Motor neuron (in vitro differentiated cells): ENCODE measurements around the gene ADAMTS10. TPM values are rescaled to one million over a fixed set of nuclear protein-coding genes. Genes with fewer than 3 reads are reported as not detected.
"Not testable (repeated sequence)": the region's sequence is repeated elsewhere in the genome, so short reads cannot be mapped to it uniquely, and the experiment has no call there.

Experiments used
- ATAC-seq, 8 experiments: fragments of 200-7000 bp; cut with Tn5 transposase; replicated peaks in 6 of 8; 2 replicates each; pipeline ENCODE4 v1.8.0; 2021; ENCODE audit warnings: mild to moderate bottlenecking in 8 of 8, moderate library complexity in 8 of 8
- H3K27ac ChIP-seq, 2 donors: fragments of 250-450 bp; sonication (Bioruptor Pico); 2 replicates each; pipeline ENCODE4 v1.9.0; 2021; ENCODE audit warnings: antibody characterized with exemption in 2 of 2, mild to moderate bottlenecking in 2 of 2, moderate library complexity in 1 of 2
- H3K4me1 ChIP-seq, 2 donors: fragments of 250-450 bp; sonication (Bioruptor Pico); replicated peaks in 1 of 2; 2 replicates each; pipeline ENCODE4 v1.6.1; 2021; ENCODE audit warnings: antibody characterized with exemption in 2 of 2, mild to moderate bottlenecking in 2 of 2, moderate library complexity in 1 of 2
- H3K4me3 ChIP-seq, 5 donors: fragments of 250-450 bp; sonication (Bioruptor Pico); 2 replicates each; pipeline ENCODE4 v1.9.0; 2021; ENCODE audit warnings: antibody characterized with exemption in 5 of 5, mild to moderate bottlenecking in 5 of 5, moderate library complexity in 4 of 5
- WGBS, 10 experiments: fragments of 450-650 bp; shearing (Covaris generic); methylation state at CpG; one replicate each; pipeline ENCODE4 v1.0.0; 2022; 5-methylcytosine and 5-hydroxymethylcytosine counted together
- in situ Hi-C, 9 experiments: fragments of 400-800 bp; cut with MboI; loops; one replicate each; pipeline ENCODE4 v1.15.0; 2021; ENCODE audit warnings: low sequenced_read_pairs in 9 of 9, low pct_unique_long_range_greater_than_20kb in 2 of 9; ENCODE audit not compliant: unreplicated experiment in 9 of 9
- total RNA-seq, 8 experiments: library from RNA; unstranded; fragments of 300-600 nt; gene quantifications; 2 replicates each; pipeline versions ENCODE4 v1.2.3 to v1.2.4, GENCODE V29; 2022

The ADAMTS10 gene
- total RNA-seq, 8 experiments from 2014 or later, result 5.1 to 45.3 (median 15.0) TPM

DNA sequence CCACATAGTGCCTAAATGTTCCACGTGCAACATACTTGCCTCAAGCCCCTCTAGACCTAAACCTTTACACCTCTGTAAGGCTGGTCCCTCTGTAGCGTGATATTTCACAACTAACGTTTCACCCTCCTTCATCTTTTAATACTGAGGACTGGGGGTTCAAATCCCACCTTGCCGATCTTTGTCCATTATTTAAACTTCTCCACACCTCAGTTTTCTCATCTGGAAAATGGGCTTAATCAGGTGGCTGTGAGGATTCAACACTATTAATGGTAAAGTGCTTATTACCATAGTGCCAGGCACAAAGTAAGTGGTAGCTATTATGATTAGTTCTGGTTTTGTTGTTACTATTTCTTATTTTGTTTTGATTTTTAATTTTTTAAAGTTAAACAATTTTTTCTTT, 7.5 kb upstream of the ADAMTS10 start:
- no peak overlapping the region for H3K27ac ChIP-seq
- in situ Hi-C loops, result no loop called here
- WGBS, 10 experiments, result 13 to 100% (median 76%) methylated on average over 1 to 4 of the region's 4 CpGs; no CpG with 5 or more reads in 2 of the 10 experiments
- no peak overlapping the region for H3K4me3 ChIP-seq
- no peaks in the 10 kb centered on the region for H3K4me1 ChIP-seq
- no peak for ATAC-seq

DNA sequence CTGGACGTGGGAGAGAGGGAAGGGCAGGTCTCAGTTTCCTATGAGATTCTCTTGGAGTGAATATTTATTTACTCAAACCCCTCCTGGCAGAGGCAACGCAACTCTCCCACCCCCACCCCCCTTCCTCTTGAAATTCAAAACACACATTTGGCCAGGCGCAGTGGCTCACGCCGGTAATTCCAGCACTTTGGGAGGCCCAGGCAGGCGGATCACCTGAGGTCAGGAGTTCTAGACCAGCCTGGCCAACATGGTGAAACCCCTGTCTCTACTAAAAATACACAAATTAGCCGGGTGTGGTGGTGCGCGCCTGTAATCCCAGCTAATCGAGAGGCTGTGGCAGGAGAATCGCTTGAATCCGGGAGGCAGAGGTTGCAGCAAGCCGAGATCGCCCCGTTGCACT, 6.8 kb upstream of the ADAMTS10 start:
- H3K4me3 ChIP-seq, in situ Hi-C loops: not testable (repeated sequence)

DNA sequence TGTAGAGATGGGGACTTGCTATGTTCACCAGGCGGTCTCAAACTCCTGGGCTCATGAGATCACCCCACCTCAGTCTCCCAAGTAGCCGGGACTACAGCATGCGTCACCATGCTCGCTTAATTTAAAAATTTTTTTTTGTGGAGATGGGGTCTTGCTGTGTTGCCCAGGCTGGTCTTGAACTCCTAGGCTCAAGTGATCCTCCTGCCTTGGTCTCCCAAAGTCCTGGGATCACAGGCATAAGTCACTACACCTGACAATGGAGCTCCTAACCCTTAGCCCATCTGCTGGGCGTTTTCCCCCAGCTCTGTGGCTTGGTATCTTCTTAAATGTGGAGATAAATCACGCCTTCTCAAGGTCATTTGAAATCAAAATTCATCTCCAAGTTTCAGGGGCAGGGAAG, 6.3 kb upstream of the ADAMTS10 start:
- H3K4me3 ChIP-seq, result no peak overlapping the region
- no peak for ATAC-seq
- H3K27ac ChIP-seq, result no peak overlapping the region
- in situ Hi-C loops, result no loop called here
- 0 to 100% (median 76%) methylated on average over 1 to 5 of the region's 6 CpGs; no CpG with 5 or more reads in 2 of the 10 experiments for WGBS, 10 experiments
- H3K4me1 ChIP-seq, result peaks cover 0 to 1% of the 10 kb centered on the region in 2 donors

More for the DNA sequence above, 6.8 kb upstream of the ADAMTS10 start:
- 0 to 100% (median 0%) methylated on average over 1 to 9 of the region's 15 CpGs; no CpG with 5 or more reads in 5 of the 10 experiments for WGBS, 10 experiments
- not testable (repeated sequence) for ATAC-seq, H3K4me1 ChIP-seq, H3K27ac ChIP-seq

DNA sequence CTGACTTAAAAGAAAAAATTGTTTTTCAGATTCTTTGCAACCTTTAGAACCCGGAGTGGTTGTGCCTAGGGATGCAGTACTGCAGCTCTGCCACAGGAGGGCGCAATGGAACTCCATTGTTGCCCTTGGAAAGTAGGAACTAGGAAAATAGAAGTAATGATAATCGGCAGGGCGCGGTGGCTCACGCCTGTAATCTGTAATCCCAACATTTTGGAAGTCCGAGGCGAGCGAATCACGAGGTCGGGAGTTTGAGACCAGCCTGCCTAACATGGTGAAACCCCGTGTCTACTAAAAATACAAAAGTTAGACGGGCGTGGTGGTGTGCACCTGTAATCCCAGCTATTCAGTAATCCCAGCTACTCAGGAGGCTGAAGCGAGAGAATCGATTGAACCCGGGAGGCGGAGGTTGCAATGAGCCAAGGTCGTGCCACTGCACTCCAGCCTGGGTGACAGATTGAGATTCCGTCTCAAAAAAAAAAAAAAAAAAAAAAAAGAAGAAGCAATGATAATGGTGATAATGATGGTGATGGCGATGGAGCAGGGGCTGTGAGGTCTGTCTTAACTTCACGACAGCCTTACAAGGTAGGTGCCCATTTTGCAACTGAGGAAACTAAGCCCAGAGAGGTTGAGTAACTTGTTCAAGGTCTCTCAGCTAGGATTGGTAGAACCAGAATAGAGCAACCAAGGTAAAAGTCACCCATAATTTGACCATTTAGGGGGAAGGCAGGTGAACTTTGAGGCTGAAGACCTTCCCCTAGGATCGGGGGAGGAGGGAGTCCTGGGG, 5.5 kb upstream of the ADAMTS10 start:
- no peak overlapping the region for H3K4me3 ChIP-seq
- H3K27ac ChIP-seq, result no peak overlapping the region
- ATAC-seq, result peak in 4 of 8 experiments; percentile 17 to 61 (median 48)
- 0 to 60% (median 24%) methylated on average over 4 to 21 of the region's 23 CpGs; no CpG with 5 or more reads in 2 of the 10 experiments for WGBS, 10 experiments
- in situ Hi-C loops, result no loop called here
- peaks cover 0 to 7% of the 10 kb centered on the region in 2 donors for H3K4me1 ChIP-seq

GRCh38 chr19:8615024-8615423, 4.5 kb upstream of the ADAMTS10 start:
- WGBS, 10 experiments, result 0 to 80% (median 45%) methylated on average over 1 to 5 of the region's 6 CpGs; no CpG with 5 or more reads in 2 of the 10 experiments
- Histone ChIP-seq H3K4me1 (peaks cover 0 to 7% of the 10 kb centered on the region in 2 donors), H3K27ac (no peak overlapping the region), H3K4me3 (no peak overlapping the region)
- ATAC-seq, result no peak
- in situ Hi-C loops, result no loop called here

- Histone ChIP-seq H3K4me3 (no peak overlapping the region), H3K4me1 (peaks cover 0 to 7% of the 10 kb centered on the region in 2 donors), H3K27ac (no peak overlapping the region)
- ATAC-seq, result no peak
- WGBS, 10 experiments, result 56 to 100% (median 88%) methylated on average over 1 to 2 of the region's 2 CpGs; no CpG with 5 or more reads in 3 of the 10 experiments
- in situ Hi-C loops, result no loop called here
Observed at GRCh38 chr19:8614455-8614854, 3.9 kb upstream of the ADAMTS10 start.

DNA sequence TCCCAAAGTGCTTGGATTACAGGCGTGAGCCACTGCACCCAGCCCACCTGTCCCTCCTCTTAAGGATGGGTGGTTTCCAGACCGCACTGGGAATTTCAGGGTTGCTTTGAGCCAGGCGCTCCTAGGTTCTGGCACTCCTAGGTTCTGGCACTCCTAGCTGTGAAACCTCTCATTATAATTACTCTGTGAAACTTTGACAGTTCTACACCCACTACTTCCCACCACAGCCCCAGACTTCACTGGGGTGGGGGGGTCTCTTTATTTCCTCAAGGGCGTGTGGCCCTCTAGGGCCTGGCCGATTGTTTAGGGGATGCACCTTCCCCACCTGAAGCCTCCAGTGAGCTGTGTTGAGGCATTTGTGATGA, 2.3 kb upstream of the ADAMTS10 start:
- H3K4me3 ChIP-seq, result no peak overlapping the region
- no peak for ATAC-seq
- in situ Hi-C loops, result no loop called here
- peaks cover 3 to 13% of the 10 kb centered on the region in 2 donors for H3K4me1 ChIP-seq
- H3K27ac ChIP-seq, result no peak overlapping the region
- 0 to 100% (median 65%) methylated on average over 1 to 2 of the region's 5 CpGs; no CpG with 5 or more reads in 4 of the 10 experiments for WGBS, 10 experiments

DNA sequence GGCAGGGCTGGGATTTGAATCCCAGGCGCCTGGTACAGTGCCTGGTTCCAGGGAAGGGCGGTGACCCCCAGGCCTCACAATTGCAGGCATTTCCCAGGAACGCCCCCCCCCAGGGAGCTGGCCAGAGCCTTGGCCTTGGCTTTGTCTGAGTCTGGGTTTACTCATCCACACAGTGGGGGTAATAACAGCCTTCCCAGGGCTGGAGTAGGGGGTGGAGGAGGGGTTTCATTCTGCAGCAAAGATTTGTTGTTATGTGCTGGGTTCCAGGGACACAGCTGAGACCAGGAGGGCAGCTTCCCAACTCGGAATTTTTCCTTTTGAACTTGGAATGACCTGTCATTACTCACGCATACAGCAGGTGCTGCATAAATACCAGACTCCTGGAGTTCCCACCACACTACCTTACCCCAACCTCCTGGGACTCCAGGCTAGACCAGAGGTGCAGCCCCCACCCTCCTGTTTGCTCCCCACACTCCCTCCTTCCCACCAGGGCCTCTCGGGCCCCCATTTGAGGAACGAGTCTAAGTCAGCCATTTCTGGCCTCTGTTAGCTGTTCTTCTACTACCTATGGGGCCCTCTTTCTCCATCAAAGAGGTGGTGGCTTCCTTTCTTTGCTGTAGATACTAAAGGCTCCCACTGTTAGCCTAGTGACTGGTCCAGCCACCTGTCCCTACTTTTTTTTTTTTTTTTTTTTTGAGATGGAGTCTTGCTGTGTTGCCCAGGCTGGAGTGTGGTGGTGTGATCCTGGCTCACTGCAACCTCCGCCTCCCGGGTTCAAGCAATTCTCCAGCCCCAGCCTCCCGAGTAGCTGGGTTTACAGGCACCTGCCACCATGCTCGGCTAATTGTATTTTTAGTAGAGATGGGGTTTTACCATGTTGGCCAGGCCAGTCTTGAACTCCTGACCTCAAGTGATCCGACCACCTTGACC, 1.6 kb upstream of the ADAMTS10 start:
- WGBS, 10 experiments, result 0 to 60% (median 37%) methylated on average over 1 to 2 of the region's 12 CpGs; no CpG with 5 or more reads in 4 of the 10 experiments
- no peak overlapping the region for H3K27ac ChIP-seq
- peak in 1 of 8 experiments; percentile 5 for ATAC-seq
- H3K4me3 ChIP-seq, result peak overlapping the region in 1 of 5 donors; percentile 30
- in situ Hi-C loops, result no loop called here
- H3K4me1 ChIP-seq, result peaks cover 3 to 13% of the 10 kb centered on the region in 2 donors

GRCh38 chr19:8611391-8611876, 919 bp upstream of the ADAMTS10 start:
- no peak for ATAC-seq
- Histone ChIP-seq H3K4me1 (peaks cover 3 to 13% of the 10 kb centered on the region in 2 donors), H3K4me3 (peak overlapping the region in 1 of 5 donors; percentile 30), H3K27ac (no peak overlapping the region)
- WGBS, 10 experiments, result 10 to 75% (median 60%) methylated on average over 1 to 4 of the region's 18 CpGs; no CpG with 5 or more reads in 5 of the 10 experiments
- in situ Hi-C loops, result no loop called here

GRCh38 chr19:8610936-8611300, 403 bp upstream of the ADAMTS10 start:
- peak overlapping the region; percentile 73 to 99 (median 91) for H3K4me3 ChIP-seq
- ATAC-seq, result no peak
- peak overlapping the region; percentile 91 to 92 for H3K27ac ChIP-seq
- WGBS, 10 experiments, result no CpG with 5 or more reads among the region's 9 CpGs
- in situ Hi-C loops, result no loop called here
- H3K4me1 ChIP-seq, result peaks cover 3 to 13% of the 10 kb centered on the region in 2 donors

DNA sequence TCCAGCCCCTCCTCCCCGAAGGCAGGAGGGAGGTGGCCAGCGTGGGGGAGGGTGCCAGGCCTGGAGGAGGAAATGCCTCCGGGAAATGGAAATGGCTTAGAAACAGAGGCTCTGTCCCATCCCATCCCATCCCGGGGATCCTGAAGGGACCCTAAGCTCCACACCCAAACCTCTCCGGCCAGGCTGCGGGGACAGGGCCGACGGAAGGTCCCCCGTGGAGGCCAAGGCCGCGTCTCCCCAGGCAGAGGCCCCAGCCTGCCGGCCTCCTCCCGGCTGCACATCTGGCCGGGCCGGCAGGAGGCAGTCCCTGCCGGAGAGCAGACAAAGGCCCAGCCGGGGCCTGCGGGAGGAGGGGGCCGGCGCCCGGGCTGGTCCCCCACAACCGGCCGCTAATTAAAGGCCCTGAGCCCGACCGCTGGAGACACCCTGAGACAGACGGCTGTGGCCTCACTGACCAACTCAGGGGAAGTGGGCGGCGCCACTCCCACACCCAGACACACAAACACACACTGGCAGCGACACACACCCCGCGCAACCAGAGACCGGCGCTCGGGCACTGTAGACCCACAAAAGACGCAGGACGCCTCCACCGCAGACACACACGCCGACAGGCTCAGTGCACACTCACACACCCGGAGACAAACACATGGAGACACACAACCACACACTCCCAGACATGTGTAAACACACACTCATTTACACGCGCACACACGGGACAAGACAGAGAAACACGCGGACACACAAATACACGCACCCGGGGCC, 1.1 kb downstream of the ADAMTS10 start:
- peak overlapping the region; percentile 73 to 99 (median 91) for H3K4me3 ChIP-seq
- WGBS, 10 experiments, result 0 to 20% (median 10%) methylated on average over 1 to 3 of the region's 47 CpGs; no CpG with 5 or more reads in 6 of the 10 experiments
- in situ Hi-C loops, result no loop called here

GRCh38 chr19:8608941-8609278, 1.6 kb downstream of the ADAMTS10 start:
- WGBS, 10 experiments, result 60 to 100% methylated on average over 1 of the region's 5 CpGs; no CpG with 5 or more reads in 8 of the 10 experiments
- Histone ChIP-seq H3K4me1 (peaks cover 3 to 13% of the 10 kb centered on the region in 2 donors), H3K4me3 (peak overlapping the region; percentile 73 to 99 (median 91)), H3K27ac (peak overlapping the region; percentile 91 to 92)
- in situ Hi-C loops, result no loop called here
- no peak for ATAC-seq

More for the DNA sequence above, 1.1 kb downstream of the ADAMTS10 start:
- peak overlapping the region; percentile 91 to 92 for H3K27ac ChIP-seq
- peak; percentile 47 to 80 (median 78) for ATAC-seq
- peaks cover 3 to 13% of the 10 kb centered on the region in 2 donors for H3K4me1 ChIP-seq
